PC-9 (cell line): Measurements from ENCODE around the gene LUC7L.

ENCODE experiments used
- EZH2 ChIP-seq: fragments of 200-600 bp; sonication (generic); IDR thresholded peaks from 2 replicates; pipeline ENCODE4 v1.8.0; 2017; ENCODE audit warnings: antibody characterized with exemption, low read depth
- TF ChIP-seq, protein P1 (sequence below): fragments of 200-600 bp; sonication (generic); conservative IDR thresholded peaks from 2 replicates; pipeline ENCODE4 v1.6.1; 2017; ENCODE audit warnings: mixed run types, antibody characterized with exemption, mild to moderate bottlenecking, moderate library complexity

GRCh38 chr16:261031-261691 lies 31.9 kb upstream of the LUC7L start:
- TF ChIP-seq EZH2, result no peak
- TF ChIP-seq, protein P1, sequence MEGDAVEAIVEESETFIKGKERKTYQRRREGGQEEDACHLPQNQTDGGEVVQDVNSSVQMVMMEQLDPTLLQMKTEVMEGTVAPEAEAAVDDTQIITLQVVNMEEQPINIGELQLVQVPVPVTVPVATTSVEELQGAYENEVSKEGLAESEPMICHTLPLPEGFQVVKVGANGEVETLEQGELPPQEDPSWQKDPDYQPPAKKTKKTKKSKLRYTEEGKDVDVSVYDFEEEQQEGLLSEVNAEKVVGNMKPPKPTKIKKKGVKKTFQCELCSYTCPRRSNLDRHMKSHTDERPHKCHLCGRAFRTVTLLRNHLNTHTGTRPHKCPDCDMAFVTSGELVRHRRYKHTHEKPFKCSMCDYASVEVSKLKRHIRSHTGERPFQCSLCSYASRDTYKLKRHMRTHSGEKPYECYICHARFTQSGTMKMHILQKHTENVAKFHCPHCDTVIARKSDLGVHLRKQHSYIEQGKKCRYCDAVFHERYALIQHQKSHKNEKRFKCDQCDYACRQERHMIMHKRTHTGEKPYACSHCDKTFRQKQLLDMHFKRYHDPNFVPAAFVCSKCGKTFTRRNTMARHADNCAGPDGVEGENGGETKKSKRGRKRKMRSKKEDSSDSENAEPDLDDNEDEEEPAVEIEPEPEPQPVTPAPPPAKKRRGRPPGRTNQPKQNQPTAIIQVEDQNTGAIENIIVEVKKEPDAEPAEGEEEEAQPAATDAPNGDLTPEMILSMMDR, result no peak
